IMR-90 (cell line): ENCODE data around the gene MTA3. TPM values are rescaled to one million over a fixed set of nuclear protein-coding genes. Genes with fewer than 3 reads are reported as not detected.

Source experiments
- ATAC-seq: fragments of 200-7000 bp; cut with Tn5 transposase; 2 replicates; pipeline ENCODE4 v1.9.1; 2020; ENCODE audit warnings: low read depth, mild to moderate bottlenecking, moderate library complexity
- BruUV-seq: library from RNA; stranded (reverse); fragments of 400-500 nt; replicated peaks from 2 replicates; lab custom pipeline; 2021; lab: Mats Ljungman, UMichigan
- CTCF ChIA-PET: fragments of 300-600 bp; formaldehyde crosslinking; extraction: SDS; loops from one replicate; lab custom pipeline; 2021; ENCODE audit warnings: antibody characterized with exemption; lab: Yijun Ruan, JAX
- POLR2A ChIA-PET: fragments of 300-600 bp; sonication (Branson Sonifier 250); formaldehyde crosslinking; loops from one replicate; lab custom pipeline; 2022; ENCODE audit warnings: antibody characterized with exemption; ENCODE audit not compliant: unreplicated experiment; lab: Charles Lee
- DNase-seq: peaks from one replicate; pipeline ENCODE4 v3.0.0; 2013
- H2AFZ ChIP-seq: replicated peaks from 2 replicates; pipeline ENCODE3; 2013; ENCODE audit warnings: low read length, mild to moderate bottlenecking; ENCODE audit not compliant: poor library complexity
- H2AK5ac ChIP-seq: 2 replicates; pipeline ENCODE4 v1.6.1; 2013; ENCODE audit warnings: low read depth, low read length, inconsistent platforms
- H2AK9ac ChIP-seq: replicated peaks from 2 replicates; pipeline ENCODE3; 2013; ENCODE audit warnings: mild to moderate bottlenecking, low read depth, low read length, moderate library complexity; ENCODE audit not compliant: poor library complexity
- H2BK120ac ChIP-seq: 2 replicates; pipeline ENCODE4 v1.6.1; 2013; ENCODE audit warnings: low read depth, low read length, inconsistent platforms
- H2BK15ac ChIP-seq: 3 replicates; pipeline ENCODE4 v1.6.1; 2013; ENCODE audit warnings: low read depth, low read length, inconsistent platforms
- H2BK20ac ChIP-seq: 2 replicates; pipeline ENCODE4 v1.6.1; 2013; ENCODE audit warnings: low read depth, mild to moderate bottlenecking, inconsistent platforms, low read length, moderate library complexity
- H2BK5ac ChIP-seq: 2 replicates; pipeline ENCODE4 v1.6.1; 2013; ENCODE audit warnings: mild to moderate bottlenecking, low read depth, low read length, inconsistent platforms; ENCODE audit not compliant: poor library complexity, severe bottlenecking
- H3K14ac ChIP-seq: replicated peaks from 2 replicates; pipeline ENCODE4 v1.6.1; 2013; ENCODE audit warnings: low read depth, low read length, inconsistent platforms
- H3K18ac ChIP-seq: 2 replicates; pipeline ENCODE4 v1.6.1; 2013; ENCODE audit warnings: low read depth, low read length, control low read depth
- H3K23ac ChIP-seq: 2 replicates; pipeline ENCODE4 v1.6.1; 2013; ENCODE audit warnings: low read depth, low read length, inconsistent platforms
- H3K27ac ChIP-seq: 2 replicates; pipeline ENCODE4 v1.5.1; 2013; ENCODE audit warnings: mild to moderate bottlenecking, control low read depth, low read length; ENCODE audit not compliant: insufficient read depth
- H3K27me3 ChIP-seq: 2 replicates; pipeline ENCODE4 v1.6.1; 2013; ENCODE audit warnings: low read length; ENCODE audit not compliant: control insufficient read depth, insufficient read depth
- H3K36me3 ChIP-seq: 2 replicates; pipeline ENCODE4 v1.6.1; 2013; ENCODE audit warnings: low read length, mixed read lengths; ENCODE audit not compliant: control insufficient read depth, insufficient read depth
- H3K4ac ChIP-seq: 2 replicates; pipeline ENCODE4 v1.6.1; 2013; ENCODE audit warnings: low read depth, low read length, inconsistent platforms
- H3K4me1 ChIP-seq: 2 replicates; pipeline ENCODE4 v1.6.1; 2013; ENCODE audit warnings: low read length, mixed read lengths; ENCODE audit not compliant: control insufficient read depth, insufficient read depth
- H3K4me2 ChIP-seq: 2 replicates; pipeline ENCODE4 v1.6.1; 2013; ENCODE audit warnings: low read depth, mild to moderate bottlenecking, control low read depth, low read length, moderate library complexity
- H3K4me3 ChIP-seq: 2 replicates; pipeline ENCODE4 v1.5.1; 2013; ENCODE audit warnings: low read depth, mild to moderate bottlenecking, control low read depth, low read length, moderate library complexity; ENCODE audit not compliant: insufficient read depth
- H3K56ac ChIP-seq: 2 replicates; pipeline ENCODE4 v1.6.1; 2013; ENCODE audit warnings: low read length, inconsistent platforms; ENCODE audit not compliant: insufficient read depth; ENCODE audit errors: extremely low read depth
- H3K79me1 ChIP-seq, 2 experiments: 2 replicates each; pipeline ENCODE4 v1.6.1; 2013; ENCODE audit warnings: low read length in 2 of 2, inconsistent platforms in 1 of 2, low read depth in 1 of 2
- H3K9ac ChIP-seq: 2 replicates; pipeline ENCODE4 v1.6.1; 2013; ENCODE audit warnings: low read depth, low read length, control low read depth
- H3K9me1 ChIP-seq: 2 replicates; pipeline ENCODE4 v1.6.1; 2013; ENCODE audit warnings: low read length, inconsistent platforms; ENCODE audit not compliant: insufficient read depth
- H3K9me3 ChIP-seq: 2 replicates; pipeline ENCODE4 v1.6.1; 2013; ENCODE audit warnings: low read length; ENCODE audit not compliant: control insufficient read depth, insufficient read depth
- H4K20me1 ChIP-seq: 2 replicates; pipeline ENCODE4 v1.6.1; 2013; ENCODE audit warnings: low read length, inconsistent platforms; ENCODE audit not compliant: insufficient read depth
- H4K5ac ChIP-seq: 2 replicates; pipeline ENCODE4 v1.6.1; 2013; ENCODE audit warnings: mild to moderate bottlenecking, low read depth, low read length, control low read depth
- H4K8ac ChIP-seq, 2 experiments: 2 replicates each; pipeline ENCODE4 v1.6.1; 2013; ENCODE audit warnings: low read depth in 2 of 2, low read length in 2 of 2, control low read depth in 1 of 2, inconsistent platforms in 1 of 2
- H4K91ac ChIP-seq: 2 replicates; pipeline ENCODE4 v1.6.1; 2013; ENCODE audit warnings: low read depth, low read length, inconsistent platforms; ENCODE audit not compliant: insufficient read depth
- BHLHE40 ChIP-seq: fragments of 150-350 bp; IDR thresholded peaks from 2 replicates; pipeline ENCODE4 v1.6.1; 2016; ENCODE audit warnings: mild to moderate bottlenecking, low read depth, low read length
- CEBPB ChIP-seq: IDR thresholded peaks from 2 replicates; pipeline ENCODE4 v1.6.1; 2012; ENCODE audit warnings: low read depth, low read length, improper control_type of control experiment
- CHD1 ChIP-seq: IDR thresholded peaks from 2 replicates; pipeline ENCODE4 v1.6.1; 2012; ENCODE audit warnings: low read depth, low read length, improper control_type of control experiment
- ELK1 ChIP-seq: fragments of 150-350 bp; IDR thresholded peaks from 2 replicates; pipeline ENCODE4 v1.6.1; 2016; ENCODE audit warnings: low read depth, mild to moderate bottlenecking, low read length, moderate library complexity, borderline replicate concordance
- FOS ChIP-seq: fragments of 150-350 bp; IDR thresholded peaks from 2 replicates; pipeline ENCODE4 v1.6.1; 2016; ENCODE audit warnings: low read depth, low read length
- MAFK ChIP-seq: IDR thresholded peaks from 2 replicates; pipeline ENCODE4 v1.6.1; 2012; ENCODE audit warnings: low read depth, low read length, improper control_type of control experiment
- MAZ ChIP-seq: IDR thresholded peaks from 2 replicates; pipeline ENCODE4 v1.6.1; 2012; ENCODE audit warnings: low read depth, mild to moderate bottlenecking, low read length, improper control_type of control experiment, moderate library complexity, borderline replicate concordance
- MXI1 ChIP-seq: IDR thresholded peaks from 2 replicates; pipeline ENCODE4 v1.6.1; 2012; ENCODE audit warnings: low read depth, mild to moderate bottlenecking, low read length, moderate library complexity, borderline replicate concordance
- NFE2L2 ChIP-seq: fragments of 150-350 bp; IDR thresholded peaks from 2 replicates; pipeline ENCODE4 v1.6.1; 2016; ENCODE audit warnings: low read depth, mild to moderate bottlenecking, low read length
- POLR2A ChIP-seq: IDR thresholded peaks from 2 replicates; pipeline ENCODE4 v1.6.1; 2012; ENCODE audit warnings: mild to moderate bottlenecking, low read depth, low read length
- RAD21 ChIP-seq: IDR thresholded peaks from 2 replicates; pipeline ENCODE4 v1.6.1; 2012; ENCODE audit warnings: low read length, improper control_type of control experiment
- RCOR1 ChIP-seq: IDR thresholded peaks from 2 replicates; pipeline ENCODE4 v1.6.1; 2012; ENCODE audit warnings: mild to moderate bottlenecking, low read length, improper control_type of control experiment; ENCODE audit not compliant: insufficient replicate concordance
- RFX5 ChIP-seq: IDR thresholded peaks from 2 replicates; pipeline ENCODE4 v1.8.0; 2012; ENCODE audit warnings: low read depth, mild to moderate bottlenecking, low read length, moderate library complexity
- SMC3 ChIP-seq: fragments of 150-350 bp; IDR thresholded peaks from 2 replicates; pipeline ENCODE4 v1.6.1; 2016; ENCODE audit warnings: low read depth, mild to moderate bottlenecking, antibody characterized with exemption, low read length, moderate library complexity
- dilution Hi-C: fragments of 300-500 bp; cut with HindIII; formaldehyde crosslinking; loops from one replicate; pipeline ENCODE4 v1.14.3; 2018; ENCODE audit warnings: low sequenced_read_pairs; ENCODE audit not compliant: unreplicated experiment
- in situ Hi-C: fragments of 300-500 bp; cut with MboI; formaldehyde crosslinking; loops from 3 replicates; pipeline ENCODE4 v1.14.3; 2019; ENCODE audit warnings: low sequenced_read_pairs, inconsistent platforms, mixed read lengths
- intact Hi-C: fragments of 100-400 bp; cut with micrococcal nuclease; formaldehyde crosslinking; loops from 2 replicates; pipeline ENCODE4 v1.10.0; 2022
- polyA plus RNA-seq, 3 experiments: library from polyadenylated mRNA; depleted of rRNA; stranded (reverse); fragments of >200 nt; gene quantifications; 2 replicates each; pipeline ENCODE4 v1.2.3, GENCODE V29; 2012; ENCODE audit warnings: low replicate concordance in 1 of 3
- total RNA-seq: library from RNA; depleted of rRNA; stranded (reverse); fragments of >200 nt; gene quantifications from 2 replicates; pipeline ENCODE4 v1.2.3, GENCODE V29; 2012
- TF ChIP-seq, protein P1 (sequence below): fragments of 150-350 bp; IDR thresholded peaks from 2 replicates; pipeline ENCODE4 v1.6.1; 2017; ENCODE audit warnings: mild to moderate bottlenecking, antibody characterized with exemption, low read length, low read depth
- TF ChIP-seq, protein P2 (sequence below): conservative IDR thresholded peaks from 2 replicates; pipeline ENCODE4 v1.5.1; 2012; ENCODE audit warnings: mild to moderate bottlenecking, low read depth, low read length, improper control_type of control experiment

Gene MTA3
- total and polyA plus RNA-seq, 2 of the 4 experiments (the other 2 are of a cell fraction) = 31.9 to 34.3 TPM

DNA sequence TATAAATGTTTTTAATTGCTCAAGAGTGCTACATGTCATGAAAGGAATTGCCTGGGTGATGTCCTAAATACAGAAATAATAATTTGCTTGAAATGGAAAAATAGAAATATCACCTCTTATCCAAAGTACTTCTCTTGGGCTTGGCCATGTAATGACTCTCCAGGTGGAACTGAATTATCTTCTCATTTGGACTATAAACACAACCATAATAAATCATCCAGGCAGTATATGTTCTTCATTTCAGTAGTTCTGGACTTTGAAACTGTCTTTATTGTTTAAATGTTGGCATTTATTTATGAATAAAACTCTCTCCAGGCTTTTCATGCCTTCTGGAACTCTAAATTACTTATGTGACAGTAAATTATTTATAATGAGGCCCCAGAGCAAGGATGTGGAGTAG is 155.0 kb downstream of the MTA3 start:
- Histone ChIP-seq H4K8ac (no peak overlapping the region), H3K4me1 (0 out of 2 replicates have a peak, but pooled peaks cover 2% of the 10 kb centered on the region), H3K27me3 (no peaks in the 10 kb centered on the region), H3K9me3 (no peaks in the 10 kb centered on the region), H3K4me2 (no peak overlapping the region), H3K4ac (no peak overlapping the region), H2AK9ac (no peak overlapping the region), H4K5ac (no peak overlapping the region), H2BK20ac (no peak overlapping the region), H3K56ac (no peak overlapping the region), H4K20me1 (no peaks in the 10 kb centered on the region), H3K23ac (no peak overlapping the region), H2BK5ac (no peak overlapping the region), H4K91ac (no peak overlapping the region), H2AK5ac (no peak overlapping the region), H2BK120ac (no peak overlapping the region), H3K14ac (no peak overlapping the region), H3K9me1 (peaks cover 3% of the 10 kb centered on the region; the same call in 1 of the 2 replicates), H3K18ac (no peak overlapping the region), H2BK15ac (no peak overlapping the region), H3K36me3 (no peaks in the 10 kb centered on the region), H2AFZ (no peak overlapping the region), H3K27ac (no peak overlapping the region), H3K9ac (no peak overlapping the region), H3K79me1 (no peaks in the 10 kb centered on the region), H3K4me3 (no peak overlapping the region)
- POLR2A ChIA-PET = no interaction called here
- TF ChIP-seq RAD21 (no peak), MAZ (no peak), RCOR1 (no peak), RFX5 (no peak), CEBPB (no peak), FOS (no peak), SMC3 (no peak), CHD1 (no peak), MAFK (no peak), ELK1 (no peak), POLR2A (no peak), NFE2L2 (no peak), MXI1 (no peak), BHLHE40 (no peak)
- TF ChIP-seq, protein P1, sequence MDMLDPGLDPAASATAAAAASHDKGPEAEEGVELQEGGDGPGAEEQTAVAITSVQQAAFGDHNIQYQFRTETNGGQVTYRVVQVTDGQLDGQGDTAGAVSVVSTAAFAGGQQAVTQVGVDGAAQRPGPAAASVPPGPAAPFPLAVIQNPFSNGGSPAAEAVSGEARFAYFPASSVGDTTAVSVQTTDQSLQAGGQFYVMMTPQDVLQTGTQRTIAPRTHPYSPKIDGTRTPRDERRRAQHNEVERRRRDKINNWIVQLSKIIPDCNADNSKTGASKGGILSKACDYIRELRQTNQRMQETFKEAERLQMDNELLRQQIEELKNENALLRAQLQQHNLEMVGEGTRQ = no peak
- TF ChIP-seq, protein P2, sequence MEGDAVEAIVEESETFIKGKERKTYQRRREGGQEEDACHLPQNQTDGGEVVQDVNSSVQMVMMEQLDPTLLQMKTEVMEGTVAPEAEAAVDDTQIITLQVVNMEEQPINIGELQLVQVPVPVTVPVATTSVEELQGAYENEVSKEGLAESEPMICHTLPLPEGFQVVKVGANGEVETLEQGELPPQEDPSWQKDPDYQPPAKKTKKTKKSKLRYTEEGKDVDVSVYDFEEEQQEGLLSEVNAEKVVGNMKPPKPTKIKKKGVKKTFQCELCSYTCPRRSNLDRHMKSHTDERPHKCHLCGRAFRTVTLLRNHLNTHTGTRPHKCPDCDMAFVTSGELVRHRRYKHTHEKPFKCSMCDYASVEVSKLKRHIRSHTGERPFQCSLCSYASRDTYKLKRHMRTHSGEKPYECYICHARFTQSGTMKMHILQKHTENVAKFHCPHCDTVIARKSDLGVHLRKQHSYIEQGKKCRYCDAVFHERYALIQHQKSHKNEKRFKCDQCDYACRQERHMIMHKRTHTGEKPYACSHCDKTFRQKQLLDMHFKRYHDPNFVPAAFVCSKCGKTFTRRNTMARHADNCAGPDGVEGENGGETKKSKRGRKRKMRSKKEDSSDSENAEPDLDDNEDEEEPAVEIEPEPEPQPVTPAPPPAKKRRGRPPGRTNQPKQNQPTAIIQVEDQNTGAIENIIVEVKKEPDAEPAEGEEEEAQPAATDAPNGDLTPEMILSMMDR = no peak
- CTCF ChIA-PET = no interaction called here
- DNase-seq = no peak
- no TSS peak for BruUV-seq
- in situ Hi-C loops (no loop called here), dilution Hi-C loops (no loop called here), intact Hi-C loops (no loop called here)
- no peak for ATAC-seq
